Fibroblast of lung (primary cell): ENCODE measurements around the gene DNHD1.

ENCODE experiments used
- CTCF ChIP-seq, 2 donors: IDR thresholded peaks in 1 of 2; conservative IDR thresholded peaks in 1 of 2; 1 replicate in 1 of 2; 2 replicates in 1 of 2; pipeline ENCODE4 v1.5.1; 2011 to 2012; ENCODE audit warnings: low read length in 2 of 2, control low read depth in 1 of 2, inconsistent platforms in 1 of 2, low read depth in 1 of 2, mild to moderate bottlenecking in 1 of 2
- EZH2 ChIP-seq: IDR thresholded peaks from 2 replicates; pipeline ENCODE4 v1.5.1; 2012; ENCODE audit warnings: low read length, control low read depth, mild to moderate bottlenecking; ENCODE audit errors: missing control alignments

DNA sequence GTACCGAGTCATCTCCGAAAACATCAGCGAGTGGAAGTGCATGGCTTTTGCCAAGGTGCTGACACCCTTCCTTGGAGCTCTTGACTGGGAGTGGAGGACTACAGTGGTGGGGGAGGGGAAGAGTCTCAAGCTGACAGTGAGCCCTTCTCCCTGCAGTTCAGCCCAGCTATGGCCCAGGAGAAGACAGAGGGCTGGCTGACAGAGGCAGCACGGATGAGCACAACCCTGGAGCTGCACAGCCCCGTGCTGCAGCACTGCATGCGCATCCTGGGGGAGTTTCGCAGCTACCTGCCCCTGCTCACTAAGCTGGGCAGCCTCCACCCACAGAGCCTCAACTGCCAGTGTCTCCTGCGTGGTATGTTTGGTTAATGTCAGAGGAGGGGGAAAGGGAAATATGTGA is 41.4 kb downstream of the DNHD1 start:
- TF ChIP-seq CTCF (conservative IDR thresholded peaks at IDR 0.05 in 1 of 2, IDR thresholded peaks at IDR 0.05 in 1 of 2; ENCODE audit: low read depth in 1 of 2, low read length in 2 of 2) = no peak
- no peak for TF ChIP-seq EZH2
